ENCODE measurements around the gene NTNG2.

The NTNG2 gene

DNA sequence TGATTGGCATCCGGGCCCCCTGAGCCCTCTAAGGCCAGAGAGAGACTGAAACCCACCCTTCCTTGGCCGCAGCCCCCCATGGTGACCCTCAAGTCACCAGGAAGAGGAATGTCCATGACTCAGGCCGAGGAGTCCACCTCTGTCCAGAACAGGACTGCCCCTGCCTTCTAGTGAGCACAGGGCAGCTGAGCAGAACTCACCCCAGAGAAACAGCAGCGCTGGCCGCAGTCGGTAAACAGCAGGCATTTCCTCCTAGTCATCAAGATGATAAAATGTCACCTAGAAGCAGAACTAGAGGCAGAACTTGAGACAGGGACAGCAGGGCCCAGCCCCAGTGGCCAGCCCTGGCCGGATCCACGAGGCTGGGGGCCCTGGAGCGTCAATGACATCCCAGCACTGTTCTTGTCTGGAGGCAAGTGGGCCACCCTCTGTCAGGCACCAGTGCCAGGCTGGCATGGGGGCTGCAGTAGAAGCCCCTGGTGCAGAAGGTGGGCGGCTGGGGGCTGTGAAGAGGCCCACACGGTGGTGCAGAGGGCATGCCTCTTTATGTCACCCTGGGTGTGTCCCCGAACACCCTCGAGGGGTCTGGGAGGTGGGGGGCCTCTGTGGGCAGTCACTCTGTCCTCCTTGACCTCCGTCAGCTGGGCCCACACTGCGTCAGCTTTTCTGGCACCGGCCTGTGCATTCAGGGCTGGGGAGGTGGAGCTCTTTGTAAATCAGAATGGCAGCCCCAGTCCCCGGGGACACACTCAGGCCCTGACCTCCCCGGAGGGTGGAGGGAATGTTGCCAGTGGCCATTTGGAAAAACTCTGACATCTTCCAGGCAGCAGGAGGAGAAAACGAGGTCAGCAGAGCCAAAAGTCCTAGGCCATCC lies 83.0 kb downstream of the NTNG2 start:
- H3K27ac ChIP-seq: no peak overlapping the region
- no peak for TF ChIP-seq ZFX (IDR thresholded peaks at IDR 0.05; ENCODE audit: borderline replicate concordance)
- TF ChIP-seq CTCF (IDR thresholded peaks at IDR 0.05): no peak

GRCh38 chr9:132245465-132245864 lies 83.6 kb downstream of the NTNG2 start:
- no peak for TF ChIP-seq ZFX (IDR thresholded peaks at IDR 0.05; ENCODE audit: borderline replicate concordance)
- TF ChIP-seq CTCF (IDR thresholded peaks at IDR 0.05): no peak

DNA sequence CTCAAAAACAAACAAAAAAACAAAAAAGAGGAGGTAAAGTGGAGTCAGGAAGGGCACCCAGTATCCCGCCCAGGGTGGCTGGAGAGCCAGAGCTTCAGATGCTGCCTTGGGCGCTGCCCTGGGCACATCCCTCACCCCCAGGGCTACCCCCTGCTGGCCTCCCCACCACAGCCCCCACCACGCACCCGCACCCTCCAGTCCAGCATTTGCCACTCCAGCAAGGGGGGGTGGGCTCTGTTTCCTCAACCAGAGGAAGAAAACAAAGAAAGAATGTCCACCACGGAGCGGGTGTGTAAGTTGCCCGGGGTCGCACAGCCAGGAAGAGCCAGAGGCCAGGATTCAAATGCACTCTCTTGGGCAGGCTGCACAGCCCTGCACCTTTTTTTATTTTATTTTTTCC lies 86.1 kb downstream of the NTNG2 start:
- no peak for TF ChIP-seq CTCF (IDR thresholded peaks at IDR 0.05)
- no peak for TF ChIP-seq ZFX (IDR thresholded peaks at IDR 0.05; ENCODE audit: borderline replicate concordance)
- H3K27ac ChIP-seq: no peak overlapping the region

More at GRCh38 chr9:132245465-132245864, 83.6 kb downstream of the NTNG2 start:
- H3K27ac ChIP-seq: no peak overlapping the region

DNA sequence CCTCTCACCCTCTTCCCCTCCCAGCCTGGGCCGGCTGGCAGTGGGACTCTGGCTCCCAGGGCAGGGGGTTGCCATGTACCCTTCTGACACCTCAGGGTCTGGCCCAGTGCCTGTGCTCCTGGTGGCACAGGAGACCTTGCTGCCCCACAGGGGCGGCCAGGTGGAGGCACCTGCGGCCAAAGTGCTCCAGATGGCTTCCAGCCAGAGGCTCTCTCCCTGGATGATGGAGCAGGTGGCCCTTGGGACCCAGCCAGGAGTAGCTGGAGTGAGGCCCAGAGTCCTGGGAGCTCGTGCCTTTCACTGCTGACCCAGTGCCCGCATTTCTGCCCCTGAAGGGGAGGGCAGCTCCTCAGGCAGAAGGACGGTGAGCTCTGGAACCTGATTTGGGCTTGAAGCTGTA lies 87.3 kb downstream of the NTNG2 start:
- no peak overlapping the region for H3K27ac ChIP-seq
- TF ChIP-seq CTCF (IDR thresholded peaks at IDR 0.05) (no peak), ZFX (IDR thresholded peaks at IDR 0.05; ENCODE audit: borderline replicate concordance) (no peak)

DNA sequence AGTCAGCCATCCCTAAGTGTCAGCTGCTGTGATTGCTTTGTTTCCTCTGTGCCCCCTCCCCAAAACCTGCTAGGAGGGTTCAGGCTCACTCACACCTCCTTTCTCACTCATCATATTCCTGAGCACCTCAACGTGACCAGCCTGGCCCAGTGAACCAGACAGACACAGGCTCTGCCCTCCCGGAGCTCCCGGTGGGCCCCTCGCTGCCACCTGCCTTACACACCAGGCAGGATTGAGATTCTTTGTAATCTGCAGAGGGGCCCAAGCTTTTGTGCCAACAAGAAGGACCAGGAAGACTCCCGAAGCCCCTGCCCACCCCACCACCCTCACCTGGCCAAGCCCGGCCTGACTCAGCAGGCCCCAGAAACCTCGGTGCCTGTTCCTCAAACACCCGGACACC lies 87.8 kb downstream of the NTNG2 start:
- no peak overlapping the region for H3K27ac ChIP-seq
- no peak for TF ChIP-seq CTCF (IDR thresholded peaks at IDR 0.05)
- no peak for TF ChIP-seq ZFX (IDR thresholded peaks at IDR 0.05; ENCODE audit: borderline replicate concordance)

DNA sequence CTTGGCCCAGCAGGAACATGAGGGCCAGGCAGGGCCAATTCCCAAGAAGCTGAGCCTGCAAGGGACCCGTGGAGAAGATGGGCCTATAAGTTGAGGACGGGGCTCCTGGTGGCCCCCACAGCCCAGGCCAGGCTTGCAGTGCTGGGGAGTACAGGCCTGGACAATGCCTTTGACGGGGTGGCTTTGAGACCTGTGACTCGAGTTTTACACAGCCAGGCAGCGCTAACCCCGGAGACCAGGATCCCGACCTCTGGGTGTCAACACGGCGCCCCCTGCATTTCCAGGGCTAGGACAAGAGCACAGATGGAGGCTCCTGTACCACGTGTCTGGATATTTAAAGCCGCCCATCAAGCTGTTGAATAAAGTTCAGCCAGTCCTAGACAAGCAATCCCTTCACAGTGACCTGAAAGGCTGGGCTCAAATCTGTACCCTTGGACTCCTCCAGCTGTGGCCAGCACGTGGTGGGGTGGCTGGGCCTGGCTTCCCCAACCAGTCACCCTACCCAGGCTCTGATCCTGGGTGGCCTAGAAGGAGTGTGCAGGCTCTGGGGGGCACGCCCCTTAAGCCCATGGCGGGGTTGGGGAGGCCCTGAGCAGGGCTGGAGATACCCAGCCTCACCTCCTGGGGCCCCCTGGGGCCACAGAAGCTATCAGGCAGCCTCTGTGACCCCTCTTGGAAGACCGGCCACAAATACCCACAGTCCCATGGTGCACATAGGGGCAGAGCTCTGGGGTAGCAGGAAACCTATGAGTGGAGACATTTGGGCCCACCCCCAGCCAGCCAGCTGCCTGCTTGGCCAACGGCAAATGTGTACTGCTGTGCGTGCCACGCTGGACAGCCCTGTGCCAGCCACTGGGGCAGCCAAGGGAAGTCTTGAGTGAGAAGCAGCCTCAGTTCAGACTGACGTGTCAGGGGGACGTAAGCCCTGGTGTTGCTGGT lies 88.7 kb downstream of the NTNG2 start:
- H3K27ac ChIP-seq: no peak overlapping the region
- TF ChIP-seq ZFX (IDR thresholded peaks at IDR 0.05; ENCODE audit: borderline replicate concordance) (no peak), CTCF (IDR thresholded peaks at IDR 0.05) (no peak)
